GM18526 (cell line): ENCODE results near the gene CALCOCO1.
A peak's percentile ranks its signal among the peaks of the same experiment; 100 is the strongest.

ENCODE experiments used
- POLR2A ChIP-seq: IDR thresholded peaks from 3 replicates; pipeline ENCODE4 v1.6.1; 2011; ENCODE audit not compliant: insufficient read length; ENCODE audit errors: extremely low read depth

Gene CALCOCO1, protein sequence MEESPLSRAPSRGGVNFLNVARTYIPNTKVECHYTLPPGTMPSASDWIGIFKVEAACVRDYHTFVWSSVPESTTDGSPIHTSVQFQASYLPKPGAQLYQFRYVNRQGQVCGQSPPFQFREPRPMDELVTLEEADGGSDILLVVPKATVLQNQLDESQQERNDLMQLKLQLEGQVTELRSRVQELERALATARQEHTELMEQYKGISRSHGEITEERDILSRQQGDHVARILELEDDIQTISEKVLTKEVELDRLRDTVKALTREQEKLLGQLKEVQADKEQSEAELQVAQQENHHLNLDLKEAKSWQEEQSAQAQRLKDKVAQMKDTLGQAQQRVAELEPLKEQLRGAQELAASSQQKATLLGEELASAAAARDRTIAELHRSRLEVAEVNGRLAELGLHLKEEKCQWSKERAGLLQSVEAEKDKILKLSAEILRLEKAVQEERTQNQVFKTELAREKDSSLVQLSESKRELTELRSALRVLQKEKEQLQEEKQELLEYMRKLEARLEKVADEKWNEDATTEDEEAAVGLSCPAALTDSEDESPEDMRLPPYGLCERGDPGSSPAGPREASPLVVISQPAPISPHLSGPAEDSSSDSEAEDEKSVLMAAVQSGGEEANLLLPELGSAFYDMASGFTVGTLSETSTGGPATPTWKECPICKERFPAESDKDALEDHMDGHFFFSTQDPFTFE

DNA sequence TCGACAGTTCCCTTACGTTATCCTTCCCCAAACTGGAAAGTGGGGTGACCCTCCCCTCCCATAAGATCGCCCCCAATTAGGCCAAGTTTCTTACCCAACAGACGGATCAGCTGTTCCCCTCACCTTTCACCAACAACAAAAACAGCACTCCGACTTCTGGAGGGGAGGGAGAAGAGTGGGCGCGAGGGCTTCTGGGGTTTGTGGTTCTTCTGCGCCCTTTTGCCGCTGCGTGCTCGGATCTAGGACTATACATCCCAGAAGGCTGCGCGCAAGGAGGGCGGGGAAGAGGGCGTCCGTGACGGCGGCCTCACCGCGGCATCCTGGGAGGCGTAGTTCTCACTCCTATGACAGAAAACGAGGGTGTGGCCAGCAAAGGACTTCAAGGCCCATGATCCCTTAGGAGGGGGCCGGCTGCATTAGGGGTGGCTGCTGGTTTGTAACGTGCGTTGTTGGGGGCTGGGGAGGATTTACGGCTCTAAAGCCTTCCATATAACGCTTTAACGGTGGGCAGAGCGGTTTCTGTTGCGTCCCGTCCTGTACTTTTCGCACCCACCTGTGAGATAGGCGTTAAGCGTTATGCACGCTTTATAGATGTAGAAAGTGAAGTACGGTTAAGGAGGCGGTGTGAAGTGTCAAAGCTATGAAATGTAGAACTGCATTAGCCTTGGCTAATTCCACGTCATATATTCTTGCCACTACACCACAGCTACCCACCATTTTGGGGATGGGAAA lies at the start of gene CALCOCO1:
TSS of gene CALCOCO1 (minus strand) at position 143 of the 732 bp plus-strand sequence. CDS start 2,210 bp downstream, outside the sequence.
- TF ChIP-seq POLR2A: peak; percentile 54

DNA sequence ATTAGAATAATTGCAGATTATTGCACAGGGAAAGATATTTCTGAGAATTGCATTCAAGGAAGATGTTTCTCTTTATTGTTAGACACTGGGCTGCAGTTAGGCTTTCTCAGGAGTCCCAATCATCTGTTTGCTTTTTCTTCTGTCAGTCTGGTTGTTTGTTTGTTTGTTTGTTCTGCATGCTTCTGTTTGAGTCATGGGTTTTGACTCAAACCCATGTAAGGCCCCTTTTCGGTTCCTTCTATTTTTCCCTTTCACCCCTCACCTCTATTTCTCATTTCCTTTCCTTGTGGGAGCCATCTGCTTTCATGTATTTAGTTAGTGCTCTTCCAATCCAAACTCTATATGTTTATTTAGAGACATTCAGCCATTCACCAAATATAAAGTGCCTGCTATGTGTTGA lies 49.6 kb upstream of the CALCOCO1 start:
- no peak for TF ChIP-seq POLR2A

DNA sequence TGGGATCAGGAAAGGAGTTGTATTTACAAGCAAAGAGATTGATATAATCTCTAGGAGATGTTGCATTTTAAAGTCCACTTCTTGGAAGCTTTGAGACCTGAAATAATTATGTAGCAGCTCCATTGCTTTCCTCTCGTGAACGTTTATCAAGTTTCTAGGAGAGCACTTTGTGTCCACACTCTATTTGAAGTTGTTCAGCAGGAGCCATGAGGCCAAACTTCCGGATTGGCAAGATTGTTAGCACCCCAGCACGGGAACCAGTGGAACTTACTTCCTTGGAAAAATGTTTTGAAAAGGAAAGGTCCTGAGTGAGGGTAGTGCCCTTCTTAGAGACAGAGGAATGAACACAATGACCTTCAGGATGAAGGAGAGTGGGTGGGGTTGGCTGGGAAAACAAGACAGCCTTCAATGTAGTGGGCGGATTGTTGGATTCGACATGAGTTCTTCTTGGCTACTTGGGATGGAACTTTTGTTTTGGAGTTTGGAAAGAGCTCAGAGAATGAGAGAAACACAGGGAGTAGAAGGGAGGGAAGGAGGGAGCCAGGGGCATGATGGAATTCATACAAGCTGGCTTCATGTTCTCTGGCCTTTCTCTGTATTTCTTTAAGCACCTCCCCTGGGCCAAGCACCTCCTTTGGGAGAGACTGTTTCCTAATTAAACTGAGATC lies 48.4 kb upstream of the CALCOCO1 start:
- no peak for TF ChIP-seq POLR2A

DNA sequence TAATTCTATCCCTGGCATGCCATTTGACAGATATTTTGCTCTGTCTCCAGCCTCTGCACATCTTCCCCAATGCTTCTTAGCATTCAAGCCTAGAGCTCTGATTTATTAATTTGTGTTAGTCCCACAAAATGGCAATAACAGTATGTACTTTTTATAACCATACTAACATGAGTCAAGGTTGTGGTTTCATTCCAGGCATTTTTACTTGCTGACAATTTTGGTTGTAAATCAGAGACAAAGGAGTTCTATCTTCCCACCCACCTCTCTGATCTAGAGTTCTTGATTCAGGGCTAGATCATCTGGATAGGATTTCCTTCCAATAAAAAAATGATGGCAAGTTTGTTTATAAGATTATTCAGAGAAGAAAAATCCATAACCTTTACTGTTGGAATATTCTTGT lies 43.0 kb upstream of the CALCOCO1 start:
- TF ChIP-seq POLR2A: no peak

DNA sequence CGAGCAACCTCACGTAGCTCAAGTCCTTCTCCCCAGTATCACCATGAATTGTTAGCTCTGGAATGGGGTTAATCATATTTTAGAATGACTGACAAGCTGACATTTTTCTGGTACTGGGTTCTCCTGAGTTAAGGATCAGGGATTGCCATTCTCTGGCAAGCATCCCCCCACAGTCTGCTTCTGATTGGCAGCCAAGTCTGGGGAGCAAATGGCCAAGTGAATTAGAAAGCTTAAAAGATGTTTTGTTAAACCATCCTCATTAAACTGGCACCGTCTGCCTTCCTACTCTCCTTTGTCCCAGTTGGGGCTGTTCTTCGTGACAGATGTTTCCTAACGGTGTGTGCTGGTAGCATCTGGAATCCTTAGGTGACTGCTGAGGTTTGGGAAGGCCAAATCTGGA lies 41.7 kb upstream of the CALCOCO1 start:
- no peak for TF ChIP-seq POLR2A

DNA sequence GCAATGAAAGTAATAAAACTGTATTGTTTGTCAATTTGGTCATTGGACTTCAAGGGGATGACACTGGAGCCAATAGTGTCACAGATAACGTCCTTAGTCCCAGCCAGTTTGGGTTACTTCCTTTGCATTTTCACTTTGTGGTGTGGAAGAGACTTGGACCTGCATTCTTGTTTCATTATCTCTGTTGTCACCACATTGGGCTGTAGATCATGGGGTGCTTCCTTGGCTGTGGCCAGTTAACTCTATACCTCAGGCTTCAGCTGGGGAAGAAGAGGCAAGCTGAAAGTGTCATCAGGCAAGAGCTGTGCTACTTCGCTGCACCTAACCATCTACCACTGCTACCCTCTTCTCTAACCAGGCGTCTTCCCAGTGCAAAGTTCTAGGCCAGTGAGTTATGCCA lies 39.6 kb upstream of the CALCOCO1 start:
- TF ChIP-seq POLR2A: no peak

DNA sequence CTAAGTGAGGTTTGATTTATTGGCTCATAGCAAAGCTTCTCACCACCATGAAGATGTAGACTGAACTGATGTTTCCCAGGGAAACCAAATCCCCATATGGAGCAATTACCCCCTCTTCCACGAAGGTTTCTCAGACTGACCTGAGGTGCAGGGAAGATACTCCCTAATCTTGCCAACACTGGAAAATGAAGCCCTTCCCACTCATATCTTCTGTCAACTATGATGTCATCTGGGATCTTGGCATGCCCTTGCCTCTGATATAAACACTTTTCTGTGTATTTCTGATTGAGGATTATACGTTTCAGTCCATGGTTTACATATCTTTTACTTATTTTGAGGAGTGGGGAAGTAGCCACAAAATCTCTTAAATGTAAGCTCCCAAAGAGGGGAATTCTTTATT lies 38.6 kb upstream of the CALCOCO1 start:
- no peak for TF ChIP-seq POLR2A

DNA sequence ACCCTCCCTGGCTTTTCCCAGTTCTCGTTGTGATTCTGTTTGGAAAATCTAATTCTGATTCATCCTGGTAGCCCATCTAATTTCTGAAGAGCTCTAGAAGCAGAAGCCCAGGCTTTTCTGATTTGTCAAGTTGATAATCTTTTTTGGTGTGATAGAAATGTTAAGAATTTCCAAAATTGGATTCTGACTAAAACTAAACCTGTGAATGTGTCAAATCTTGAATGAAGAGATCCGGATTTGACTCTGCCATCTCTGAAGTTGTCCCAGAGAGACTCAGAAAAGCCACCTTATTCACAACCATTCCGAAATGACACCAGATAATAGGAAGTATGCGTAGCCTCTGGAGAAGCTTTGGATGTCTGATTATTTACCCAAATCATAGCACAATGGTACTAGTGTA lies 37.4 kb upstream of the CALCOCO1 start:
- no peak for TF ChIP-seq POLR2A

DNA sequence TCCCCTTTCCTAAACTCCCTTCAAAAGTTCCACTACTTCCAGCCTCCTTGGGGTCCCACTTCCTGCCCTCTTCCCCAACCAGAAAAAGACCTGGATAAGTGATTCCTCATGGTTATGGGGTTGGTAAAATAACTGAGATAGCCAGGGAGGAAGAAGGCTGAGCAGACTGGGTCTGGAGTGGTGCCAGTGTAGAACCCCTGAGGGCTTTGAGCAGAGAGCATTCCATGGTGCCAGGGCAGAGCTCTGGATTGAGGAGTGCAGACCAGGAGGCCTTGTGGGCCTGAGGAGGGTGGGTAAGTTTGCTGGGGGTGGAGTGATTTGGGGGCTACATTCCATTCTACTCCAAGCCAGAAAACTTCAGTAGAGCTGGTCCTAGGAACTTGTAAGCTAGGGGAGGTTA lies 34.1 kb upstream of the CALCOCO1 start:
- TF ChIP-seq POLR2A: no peak

DNA sequence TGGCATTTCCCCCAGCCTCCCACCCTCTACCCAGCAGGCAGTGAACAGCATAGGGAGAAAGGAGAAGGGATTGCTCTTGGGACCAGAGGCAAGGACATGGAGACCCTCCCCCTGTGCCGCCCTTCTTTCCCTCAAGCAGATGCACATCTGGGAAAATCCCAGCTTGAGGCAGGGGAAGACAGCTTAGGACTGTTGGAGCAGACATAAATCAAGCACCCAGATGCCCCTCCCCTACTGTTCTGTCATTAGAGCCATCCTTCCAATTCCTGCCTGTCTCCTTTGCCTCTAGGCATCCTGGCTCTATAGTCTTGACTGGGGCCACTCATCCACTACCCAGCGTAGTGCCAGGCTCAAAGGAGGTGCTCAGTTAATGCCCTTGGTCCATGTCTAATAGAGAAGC lies 32.0 kb upstream of the CALCOCO1 start:
- no peak for TF ChIP-seq POLR2A

DNA sequence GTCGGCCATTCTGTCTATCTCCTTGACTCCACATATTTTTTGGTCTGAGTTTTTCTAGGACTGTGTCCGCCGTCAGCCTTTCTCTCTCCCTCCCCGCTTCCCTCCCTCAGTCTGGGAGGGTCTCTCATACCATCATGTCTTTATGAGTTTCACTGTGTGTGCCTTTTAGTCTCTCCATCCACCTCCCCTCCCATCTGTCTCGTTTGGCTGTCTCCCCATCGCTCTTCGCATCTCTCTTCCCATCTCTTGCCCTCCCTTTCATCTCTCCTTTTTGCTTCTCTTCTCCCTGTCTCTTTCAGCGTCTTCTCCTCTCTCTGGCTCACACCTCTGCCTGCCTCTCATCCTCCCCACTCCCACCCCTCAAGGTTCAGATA lies 31.5 kb upstream of the CALCOCO1 start:
- no peak for TF ChIP-seq POLR2A

DNA sequence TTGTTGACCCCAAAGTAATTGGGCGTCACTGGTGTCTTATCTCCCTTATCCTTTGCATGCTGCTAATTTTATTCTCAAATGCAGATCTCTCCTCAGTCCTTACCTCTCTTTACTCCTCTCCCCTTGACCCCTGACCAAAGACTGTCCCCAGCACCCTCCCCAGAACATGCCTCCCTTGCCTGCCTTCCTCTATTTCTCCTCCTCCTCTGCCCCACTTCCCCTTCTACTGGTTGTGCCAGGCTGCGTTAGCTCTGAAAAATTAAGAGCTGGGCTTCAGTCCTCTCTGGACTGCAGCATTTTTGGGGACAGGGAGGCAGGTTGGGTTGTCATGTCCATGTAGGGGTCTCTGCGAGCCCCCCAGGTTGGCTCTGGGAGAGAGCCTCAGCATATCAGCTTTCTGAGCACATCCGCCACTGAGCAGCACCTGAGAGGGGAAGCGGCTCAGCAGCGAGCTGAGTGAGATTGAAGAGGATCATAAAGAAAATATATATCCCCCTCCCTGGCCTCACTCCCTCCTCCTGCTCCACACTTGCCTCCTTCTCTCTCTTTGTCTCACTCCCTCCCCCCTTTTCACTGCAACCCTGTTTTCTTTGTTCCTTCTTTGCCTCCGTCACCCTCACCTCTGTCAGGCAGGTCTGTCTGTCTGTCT lies 31.0 kb upstream of the CALCOCO1 start:
- TF ChIP-seq POLR2A: no peak

DNA sequence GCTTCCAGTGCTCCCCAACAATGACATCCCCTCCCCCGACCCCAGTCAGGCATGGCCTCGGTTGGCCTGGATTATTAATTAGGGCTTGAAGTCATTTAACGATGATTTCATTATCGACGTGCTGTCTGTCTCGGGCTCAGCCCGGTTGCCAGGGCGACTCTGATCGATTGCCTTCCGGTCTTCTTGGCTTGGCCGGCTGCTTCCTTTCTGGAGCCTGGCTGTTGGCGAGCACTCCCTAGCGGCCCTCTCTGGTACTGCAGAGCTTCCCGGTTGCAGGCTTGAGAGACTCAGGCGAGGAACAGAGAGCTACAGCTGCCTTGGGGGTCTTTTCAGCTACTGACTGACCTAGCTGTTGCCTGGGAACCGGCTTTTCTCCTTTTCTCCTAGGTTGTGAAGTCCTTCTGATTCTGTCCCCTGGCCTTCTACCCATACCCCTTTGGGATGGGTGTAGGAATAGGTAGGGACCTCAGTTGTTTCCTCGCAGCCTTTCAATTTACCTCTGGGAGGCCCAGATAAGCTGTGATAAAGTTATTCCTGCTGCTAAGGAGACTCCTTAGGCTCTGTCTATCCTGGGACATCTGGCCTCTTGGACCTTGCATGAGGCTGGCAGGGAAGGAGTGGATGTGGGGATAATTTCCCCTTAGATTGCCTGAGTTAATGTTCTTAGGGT lies 30.0 kb upstream of the CALCOCO1 start:
- no peak for TF ChIP-seq POLR2A
